DOHH2 (cell line): Measurements from ENCODE around the gene TRAP1.

ENCODE experiments used
- CTCF ChIP-seq: fragments of 200-600 bp; sonication (generic); IDR thresholded peaks from one replicate; pipeline ENCODE4 v1.5.1; 2014; ENCODE audit warnings: antibody characterized with exemption, mild to moderate bottlenecking, low read depth, low read length; ENCODE audit not compliant: poor library complexity, severe bottlenecking
- EZH2phosphoT487 ChIP-seq: fragments of 200-600 bp; sonication (generic); IDR thresholded peaks from 2 replicates; pipeline ENCODE4 v1.6.1; 2017; ENCODE audit warnings: borderline replicate concordance, mild to moderate bottlenecking, antibody characterized with exemption, low read length, moderate library complexity, mixed read lengths

GRCh38 chr16:3696425-3697218 is 20.7 kb downstream of the TRAP1 start:
- TF ChIP-seq CTCF = no peak
- no peak for TF ChIP-seq EZH2phosphoT487
